OCI-LY1 (cell line): Measurements from ENCODE around the gene ZFP64.

ENCODE experiments used
- H2AFZ ChIP-seq: fragments of 200-600 bp; sonication (generic), shearing (Covaris generic); 2 replicates; pipeline ENCODE4 v1.6.0; 2014; ENCODE audit warnings: antibody characterized with exemption, mild to moderate bottlenecking, low read length
- H3F3A ChIP-seq: fragments of 200-600 bp; sonication (generic), shearing (Covaris generic); 2 replicates; pipeline ENCODE4 v1.6.0; 2014; ENCODE audit warnings: mild to moderate bottlenecking, antibody characterized with exemption, low read length, moderate library complexity; ENCODE audit not compliant: insufficient read depth
- H3K27ac ChIP-seq: fragments of 200-600 bp; sonication (generic); 2 replicates; pipeline ENCODE4 v1.5.1; 2014; ENCODE audit warnings: low read length, mixed run types, mild to moderate bottlenecking, low read depth; ENCODE audit not compliant: poor library complexity, severe bottlenecking
- H3K27me3 ChIP-seq: fragments of 200-600 bp; sonication (generic); 2 replicates; pipeline ENCODE4 v1.6.0; 2014; ENCODE audit warnings: antibody characterized with exemption, mild to moderate bottlenecking, low read length, moderate library complexity; ENCODE audit not compliant: insufficient read depth
- H3K36me3 ChIP-seq: fragments of 200-600 bp; sonication (generic); 2 replicates; pipeline ENCODE4 v1.6.1; 2014; ENCODE audit warnings: mild to moderate bottlenecking, antibody characterized with exemption, low read length, moderate library complexity, mixed read lengths; ENCODE audit not compliant: insufficient read depth
- H3K4me1 ChIP-seq: fragments of 200-600 bp; sonication (generic); 2 replicates; pipeline ENCODE4 v1.5.1; 2014; ENCODE audit warnings: mild to moderate bottlenecking, low read length, moderate library complexity; ENCODE audit not compliant: insufficient read depth, severe bottlenecking
- H3K4me2 ChIP-seq: fragments of 200-600 bp; sonication (generic), shearing (Covaris generic); 2 replicates; pipeline ENCODE4 v1.6.1; 2014; ENCODE audit warnings: low read length
- H3K4me3 ChIP-seq: fragments of 200-600 bp; sonication (generic); 2 replicates; pipeline ENCODE4 v1.5.1; 2014; ENCODE audit warnings: low read length, low read depth, mild to moderate bottlenecking, mixed read lengths; ENCODE audit not compliant: poor library complexity, severe bottlenecking
- H3K79me2 ChIP-seq: fragments of 200-600 bp; shearing (Covaris generic); 2 replicates; pipeline ENCODE4 v1.6.1; 2016; ENCODE audit warnings: mixed run types, low read length, mixed read lengths; ENCODE audit not compliant: insufficient read depth
- H3K9ac ChIP-seq: fragments of 200-600 bp; sonication (generic), shearing (Covaris generic); 2 replicates; pipeline ENCODE4 v1.6.1; 2014; ENCODE audit warnings: mild to moderate bottlenecking, low read length, mixed read lengths
- H3K9me2 ChIP-seq: fragments of 200-600 bp; sonication (generic), shearing (Covaris generic); 2 replicates; pipeline ENCODE4 v1.6.1; 2014; ENCODE audit warnings: low read depth, mild to moderate bottlenecking, low read length, mixed read lengths
- H3K9me3 ChIP-seq: fragments of 200-600 bp; shearing (Covaris generic); 2 replicates; pipeline ENCODE4 v1.6.1; 2014; ENCODE audit warnings: low read length, mixed read lengths
- H4K20me1 ChIP-seq: fragments of 200-600 bp; sonication (generic), shearing (Covaris generic); 2 replicates; pipeline ENCODE4 v1.6.0; 2016; ENCODE audit warnings: mild to moderate bottlenecking, low read length; ENCODE audit not compliant: insufficient read depth
- CTCF ChIP-seq: fragments of 200-600 bp; sonication (generic), shearing (Covaris generic); IDR thresholded peaks from 2 replicates; pipeline ENCODE4 v1.5.1; 2017; ENCODE audit warnings: mild to moderate bottlenecking, antibody characterized with exemption, low read length, moderate library complexity, mixed read lengths
- EZH2 ChIP-seq: fragments of 200-600 bp; sonication (generic), shearing (Covaris generic); IDR thresholded peaks from 2 replicates; pipeline ENCODE4 v1.8.0; 2017; ENCODE audit warnings: borderline replicate concordance, mixed run types, mild to moderate bottlenecking, antibody characterized with exemption, low read length, moderate library complexity, mixed read lengths

The ZFP64 gene

GRCh38 chr20:52103335-52103912, 88.2 kb downstream of the ZFP64 start:
- no peaks in the 10 kb centered on the region for H4K20me1 ChIP-seq
- H3K9ac ChIP-seq: no peak overlapping the region
- no peaks in the 10 kb centered on the region for H3K27me3 ChIP-seq
- H3K9me2 ChIP-seq: no peaks in the 10 kb centered on the region
- no peak overlapping the region for H2AFZ ChIP-seq
- no peak for TF ChIP-seq CTCF
- no peak for TF ChIP-seq EZH2
- H3K4me1 ChIP-seq: no peaks in the 10 kb centered on the region
- H3K4me2 ChIP-seq: no peak overlapping the region
- no peaks in the 10 kb centered on the region for H3K79me2 ChIP-seq
- H3K9me3 ChIP-seq: no peaks in the 10 kb centered on the region
- no peak overlapping the region for H3K4me3 ChIP-seq
- H3K27ac ChIP-seq: no peak overlapping the region
- H3K36me3 ChIP-seq: no peaks in the 10 kb centered on the region
- H3F3A ChIP-seq: no peaks in the 10 kb centered on the region

GRCh38 chr20:52102559-52102958, 89.0 kb downstream of the ZFP64 start:
- Histone ChIP-seq H3K4me2 (no peak overlapping the region), H3K36me3 (no peaks in the 10 kb centered on the region), H3K79me2 (no peaks in the 10 kb centered on the region), H3K27me3 (no peaks in the 10 kb centered on the region), H3K9me3 (no peaks in the 10 kb centered on the region), H3K9me2 (no peaks in the 10 kb centered on the region), H3F3A (no peaks in the 10 kb centered on the region), H4K20me1 (no peaks in the 10 kb centered on the region), H3K27ac (no peak overlapping the region), H3K4me1 (no peaks in the 10 kb centered on the region), H3K9ac (no peak overlapping the region), H3K4me3 (no peak overlapping the region), H2AFZ (no peak overlapping the region)
- no peak for TF ChIP-seq EZH2
- no peak for TF ChIP-seq CTCF

- no peak for TF ChIP-seq CTCF
- H3K36me3 ChIP-seq: no peaks in the 10 kb centered on the region
- no peak overlapping the region for H2AFZ ChIP-seq
- H3K4me2 ChIP-seq: no peak overlapping the region
- H3K4me3 ChIP-seq: no peak overlapping the region
- no peaks in the 10 kb centered on the region for H3F3A ChIP-seq
- H3K4me1 ChIP-seq: no peaks in the 10 kb centered on the region
- H3K9me3 ChIP-seq: no peaks in the 10 kb centered on the region
- no peak overlapping the region for H3K27ac ChIP-seq
- no peaks in the 10 kb centered on the region for H3K27me3 ChIP-seq
- no peaks in the 10 kb centered on the region for H3K79me2 ChIP-seq
- no peak overlapping the region for H3K9ac ChIP-seq
- no peaks in the 10 kb centered on the region for H4K20me1 ChIP-seq
- H3K9me2 ChIP-seq: no peaks in the 10 kb centered on the region
Measured at GRCh38 chr20:52102126-52102525, 89.5 kb downstream of the ZFP64 start.
